GM23248 (cell line): ENCODE results near the gene SALL3. TPM values are rescaled to one million over a fixed set of nuclear protein-coding genes. Genes with fewer than 3 reads are reported as not detected.
A peak's percentile ranks its signal among the peaks of the same experiment; 100 is the strongest.

Experiments used
- DNase-seq: peaks from one replicate; pipeline ENCODE4 v3.0.0-alpha.2; 2015
- H2AFZ ChIP-seq: fragments of 200-600 bp; sonication (generic); 2 replicates; pipeline ENCODE4 v1.6.1; 2016; ENCODE audit warnings: antibody characterized with exemption
- H3F3A ChIP-seq: fragments of 200-600 bp; sonication (generic); 2 replicates; pipeline ENCODE4 v1.6.1; 2016; ENCODE audit warnings: mild to moderate bottlenecking, antibody characterized with exemption, mixed run types; ENCODE audit not compliant: insufficient read depth
- H3K27ac ChIP-seq: fragments of 200-600 bp; sonication (generic); 2 replicates; pipeline ENCODE4 v1.5.1; 2016; ENCODE audit warnings: mild to moderate bottlenecking
- H3K27me3 ChIP-seq: fragments of 200-600 bp; sonication (generic); replicated peaks from 2 replicates; pipeline ENCODE4 v1.6.1; 2016; ENCODE audit warnings: mild to moderate bottlenecking; ENCODE audit not compliant: insufficient read depth
- H3K36me3 ChIP-seq: fragments of 200-600 bp; sonication (generic); 2 replicates; pipeline ENCODE4 v1.6.1; 2016; ENCODE audit warnings: low read depth, mild to moderate bottlenecking
- H3K4me1 ChIP-seq: fragments of 200-600 bp; sonication (generic); 2 replicates; pipeline ENCODE4 v1.6.1; 2016; ENCODE audit warnings: mild to moderate bottlenecking; ENCODE audit not compliant: insufficient read depth
- H3K4me2 ChIP-seq: fragments of 200-600 bp; sonication (generic); one replicate; pipeline ENCODE4 v1.6.1; 2016; ENCODE audit warnings: mild to moderate bottlenecking; ENCODE audit not compliant: unreplicated experiment
- H3K4me3 ChIP-seq: fragments of 200-600 bp; sonication (generic); 2 replicates; pipeline ENCODE4 v1.5.1; 2016; ENCODE audit warnings: mild to moderate bottlenecking
- H3K79me2 ChIP-seq: fragments of 200-600 bp; sonication (generic); 2 replicates; pipeline ENCODE4 v1.6.1; 2016; ENCODE audit warnings: mild to moderate bottlenecking; ENCODE audit not compliant: insufficient read depth
- H3K9ac ChIP-seq: fragments of 200-600 bp; sonication (generic); 2 replicates; pipeline ENCODE4 v1.6.1; 2016; ENCODE audit warnings: mild to moderate bottlenecking
- H3K9me2 ChIP-seq: fragments of 200-600 bp; sonication (generic); 2 replicates; pipeline ENCODE4 v1.6.1; 2016; ENCODE audit warnings: mixed run types, mild to moderate bottlenecking, moderate library complexity; ENCODE audit not compliant: insufficient read depth
- H3K9me3 ChIP-seq: fragments of 200-600 bp; sonication (generic); one replicate; pipeline ENCODE4 v1.6.1; 2017; ENCODE audit warnings: low read depth
- H4K20me1 ChIP-seq: fragments of 200-600 bp; sonication (generic); 2 replicates; pipeline ENCODE4 v1.6.0; 2016; ENCODE audit not compliant: insufficient read depth
- EZH2 ChIP-seq: fragments of 200-600 bp; sonication (generic); IDR thresholded peaks from 2 replicates; pipeline ENCODE4 v1.6.1; 2018; ENCODE audit warnings: antibody characterized with exemption, mild to moderate bottlenecking; ENCODE audit not compliant: insufficient read depth, poor library complexity, severe bottlenecking
- EZH2phosphoT487 ChIP-seq: fragments of 200-600 bp; sonication (generic); IDR thresholded peaks from 2 replicates; pipeline ENCODE4 v1.6.1; 2018; ENCODE audit warnings: antibody characterized with exemption, moderate library complexity, mild to moderate bottlenecking, low read depth; ENCODE audit not compliant: insufficient read depth
- WGBS, 2 experiments: methylation state at CpG; one replicate each; pipeline ENCODE4 v1.1.6; 2015 to 2017; ENCODE audit warnings: low lambda C conversion rate in 2 of 2, low coverage in 1 of 2; ENCODE audit errors: missing lambda C conversion rate in 2 of 2; 5-methylcytosine and 5-hydroxymethylcytosine counted together
- in situ Hi-C: fragments of 300-500 bp; cut with MboI; formaldehyde crosslinking; loops from 2 replicates; pipeline ENCODE4 v1.15.0; 2020
- polyA plus RNA-seq: library from polyadenylated mRNA; unstranded; fragments of >200 nt; fragmentation: Nextera tagmentation; extraction: Ambion mirVana; gene quantifications from 2 replicates; pipeline ENCODE4 v1.2.1, GENCODE V29; 2016
- total RNA-seq: library from RNA; depleted of rRNA; stranded (reverse); fragments of >200 nt; shearing (Covaris generic); gene quantifications from 2 replicates; pipeline ENCODE4 v1.2.3, GENCODE V29; 2014

Gene SALL3
- total and polyA plus RNA-seq, 2 experiments from 2014 or later: not detected

GRCh38 chr18:79026491-79026890 lies 46.9 kb downstream of the SALL3 start:
- Histone ChIP-seq H3F3A (no peaks in the 10 kb centered on the region), H3K27me3 (no peaks in the 10 kb centered on the region), H2AFZ (no peak overlapping the region), H3K36me3 (no peaks in the 10 kb centered on the region), H4K20me1 (no peaks in the 10 kb centered on the region), H3K4me1 (no peaks in the 10 kb centered on the region), H3K9me3 (no peaks in the 10 kb centered on the region), H3K9me2 (no peaks in the 10 kb centered on the region), H3K9ac (no peak overlapping the region), H3K4me2 (no peak overlapping the region), H3K27ac (no peak overlapping the region), H3K79me2 (no peaks in the 10 kb centered on the region), H3K4me3 (no peak overlapping the region)
- DNase-seq: no peak
- TF ChIP-seq EZH2phosphoT487 (no peak), EZH2 (no peak)
- 25 to 27% methylated on average over 4 to 5 of the region's 5 CpGs for WGBS, 2 experiments
- in situ Hi-C loops: no loop called here

GRCh38 chr18:79030680-79031079 lies 51.1 kb downstream of the SALL3 start:
- Histone ChIP-seq H3K9me3 (no peaks in the 10 kb centered on the region), H4K20me1 (no peaks in the 10 kb centered on the region), H3K27me3 (no peaks in the 10 kb centered on the region), H3K4me1 (no peaks in the 10 kb centered on the region), H3K4me2 (no peak overlapping the region), H3K4me3 (no peak overlapping the region), H3K27ac (no peak overlapping the region), H3F3A (no peaks in the 10 kb centered on the region), H3K9me2 (no peaks in the 10 kb centered on the region), H3K79me2 (no peaks in the 10 kb centered on the region), H3K9ac (no peak overlapping the region), H2AFZ (no peak overlapping the region), H3K36me3 (no peaks in the 10 kb centered on the region)
- 35 to 42% methylated on average over 9 of the region's 9 CpGs for WGBS, 2 experiments
- no peak for TF ChIP-seq EZH2
- no peak for TF ChIP-seq EZH2phosphoT487
- in situ Hi-C loops: no loop called here
- no peak for DNase-seq

GRCh38 chr18:79042276-79042675 lies 62.7 kb downstream of the SALL3 start:
- in situ Hi-C loops: no loop called here
- Histone ChIP-seq H3K79me2 (no peaks in the 10 kb centered on the region), H3F3A (no peaks in the 10 kb centered on the region), H3K36me3 (no peaks in the 10 kb centered on the region), H3K9me3 (no peaks in the 10 kb centered on the region), H3K4me2 (no peak overlapping the region), H4K20me1 (no peaks in the 10 kb centered on the region), H3K4me1 (no peaks in the 10 kb centered on the region), H3K4me3 (no peak overlapping the region), H3K27ac (no peak overlapping the region), H3K9me2 (no peaks in the 10 kb centered on the region), H2AFZ (no peak overlapping the region), H3K9ac (no peak overlapping the region), H3K27me3 (no peaks in the 10 kb centered on the region)
- TF ChIP-seq EZH2phosphoT487 (no peak), EZH2 (no peak)
- DNase-seq: no peak
- WGBS, 2 experiments: 6 to 9% methylated on average over 5 of the region's 5 CpGs

GRCh38 chr18:79043288-79043687 lies 63.7 kb downstream of the SALL3 start:
- H3F3A ChIP-seq: no peaks in the 10 kb centered on the region
- no peaks in the 10 kb centered on the region for H3K27me3 ChIP-seq
- no peaks in the 10 kb centered on the region for H3K9me2 ChIP-seq
- H3K36me3 ChIP-seq: no peaks in the 10 kb centered on the region
- no peak overlapping the region for H3K27ac ChIP-seq
- H3K79me2 ChIP-seq: no peaks in the 10 kb centered on the region
- 90 to 100% methylated on average over 1 to 5 of the region's 5 CpGs for whole genome bisulfite sequencing, 2 experiments
- no peaks in the 10 kb centered on the region for H4K20me1 ChIP-seq
- no peak overlapping the region for H3K4me3 ChIP-seq
- H3K9me3 ChIP-seq: no peaks in the 10 kb centered on the region
- H3K9ac ChIP-seq: no peak overlapping the region
- no peak overlapping the region for H2AFZ ChIP-seq
- TF ChIP-seq EZH2phosphoT487 (no peak), EZH2 (no peak)
- in situ Hi-C loops: no loop called here
- H3K4me1 ChIP-seq: no peaks in the 10 kb centered on the region
- DNase-seq: peak; percentile 9
- H3K4me2 ChIP-seq: no peak overlapping the region

- TF ChIP-seq EZH2 (no peak), EZH2phosphoT487 (no peak)
- Histone ChIP-seq H2AFZ (no peak overlapping the region), H3K9me2 (no peaks in the 10 kb centered on the region), H3K36me3 (no peaks in the 10 kb centered on the region), H3K9me3 (no peaks in the 10 kb centered on the region), H4K20me1 (no peaks in the 10 kb centered on the region), H3K4me3 (no peak overlapping the region), H3K27me3 (no peaks in the 10 kb centered on the region), H3K27ac (no peak overlapping the region), H3K79me2 (no peaks in the 10 kb centered on the region), H3F3A (no peaks in the 10 kb centered on the region), H3K4me1 (no peaks in the 10 kb centered on the region), H3K9ac (no peak overlapping the region), H3K4me2 (no peak overlapping the region)
- 46 to 48% methylated on average over 14 of the region's 14 CpGs for WGBS, 2 experiments
- no peak for DNase-seq
- in situ Hi-C loops: no loop called here
Measured at GRCh38 chr18:79046522-79046921, 66.9 kb downstream of the SALL3 start.
